ENCODE measurements around the gene ROBO2. TPM values are rescaled to one million over a fixed set of nuclear protein-coding genes. Genes with fewer than 3 reads are reported as not detected.

ROBO2 gene
- total and polyA plus RNA-seq, 5 experiments from 2014 or later: not detected

- peaks cover 6 to 20% (median 10%) of the 10 kb centered on the region in 9 donors for H3K9me3 Mint-ChIP-seq
- POLR2A ChIA-PET: no interaction called here
- H3K36me3 Mint-ChIP-seq: peaks cover 0 to 9% (median 0%) of the 10 kb centered on the region in 3 donors
- no peak overlapping the region for H3K27ac Mint-ChIP-seq
- H3K4me1 Mint-ChIP-seq: no peaks in the 10 kb centered on the region
- DNase-seq (no peak), ATAC-seq (no peak)
- H3K4me3 Mint-ChIP-seq: no peak overlapping the region
- H3K27me3 Mint-ChIP-seq: no peaks in the 10 kb centered on the region
Measured at GRCh38 chr3:77362936-77363335, 323.0 kb downstream of the ROBO2 start.

DNA sequence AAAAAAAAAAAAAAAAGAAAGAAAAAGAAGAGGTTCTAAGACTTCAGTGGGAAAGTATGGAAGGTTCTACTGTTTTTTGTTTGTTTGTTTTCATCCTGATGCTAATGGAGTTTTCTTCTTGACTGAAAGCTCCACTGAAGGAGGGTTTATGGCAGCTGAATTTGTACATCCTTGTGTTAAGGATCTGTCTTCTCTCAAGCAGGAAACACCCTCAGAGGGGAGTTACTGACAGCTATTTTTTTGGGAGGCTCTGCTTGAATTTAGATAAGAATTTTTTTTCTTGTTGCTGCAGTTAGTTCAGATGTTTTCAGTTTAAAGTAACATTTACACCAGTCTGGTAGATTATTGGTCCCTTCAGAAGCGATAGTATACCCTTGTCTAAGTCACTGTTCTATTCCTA, 325.3 kb downstream of the ROBO2 start:
- Mint-ChIP-seq H3K27ac (no peak overlapping the region), H3K9me3 (peaks cover 6 to 25% (median 11%) of the 10 kb centered on the region in 9 donors), H3K27me3 (no peaks in the 10 kb centered on the region), H3K36me3 (peaks cover 0 to 9% (median 0%) of the 10 kb centered on the region in 3 donors), H3K4me3 (no peak overlapping the region), H3K4me1 (no peaks in the 10 kb centered on the region)
- DNase-seq (no peak), ATAC-seq (no peak)
- POLR2A ChIA-PET: no interaction called here

DNA sequence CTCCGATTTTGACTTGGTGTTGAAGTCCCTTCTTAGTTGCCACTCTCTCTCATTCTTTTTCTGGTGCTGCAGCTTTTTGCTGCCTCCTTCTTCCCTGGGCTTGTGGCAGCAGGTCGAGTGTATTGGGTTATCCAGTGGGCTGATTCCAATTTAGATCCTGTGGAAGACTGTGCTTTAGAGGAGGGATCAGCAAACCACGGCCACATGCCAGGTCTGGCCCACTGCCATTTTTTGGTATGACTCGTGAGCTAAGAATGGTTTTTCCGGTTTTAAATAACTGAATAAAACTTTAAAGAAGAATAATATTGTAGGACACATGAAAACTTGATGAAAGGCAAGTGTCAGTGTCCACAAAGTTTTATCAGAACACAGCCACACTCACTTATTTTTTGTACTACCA, 330.5 kb downstream of the ROBO2 start:
- peaks cover 0 to 19% (median 2%) of the 10 kb centered on the region in 9 donors for H3K9me3 Mint-ChIP-seq
- POLR2A ChIA-PET: no interaction called here
- H3K36me3 Mint-ChIP-seq: no peaks in the 10 kb centered on the region
- DNase-seq (no peak), ATAC-seq (no peak)
- no peaks in the 10 kb centered on the region for H3K27me3 Mint-ChIP-seq
- no peak overlapping the region for H3K4me3 Mint-ChIP-seq
- no peak overlapping the region for H3K27ac Mint-ChIP-seq
- H3K4me1 Mint-ChIP-seq: no peaks in the 10 kb centered on the region

DNA sequence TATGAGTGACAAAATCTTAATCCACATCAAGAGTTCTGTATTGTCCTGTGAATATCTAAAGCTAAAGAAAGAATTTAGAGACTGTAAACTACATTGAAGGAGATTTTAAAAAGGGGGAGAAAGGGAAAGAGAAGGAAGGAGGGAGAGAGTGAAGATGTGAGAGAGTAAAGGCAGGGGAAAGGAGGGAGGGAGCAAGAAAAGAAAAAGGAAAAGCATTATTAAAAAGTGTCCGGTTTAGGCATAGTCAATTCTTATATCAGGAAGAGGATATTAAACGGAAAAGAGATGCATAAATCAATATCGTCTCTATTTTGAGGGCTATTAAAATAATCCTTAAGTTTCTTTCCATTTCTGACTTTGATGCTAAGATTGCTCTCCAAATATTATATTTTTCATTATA, 332.1 kb downstream of the ROBO2 start:
- H3K4me3 Mint-ChIP-seq: no peak overlapping the region
- no peak overlapping the region for H3K27ac Mint-ChIP-seq
- no peaks in the 10 kb centered on the region for H3K4me1 Mint-ChIP-seq
- H3K9me3 Mint-ChIP-seq: peaks cover 0 to 26% (median 4%) of the 10 kb centered on the region in 9 donors
- no peaks in the 10 kb centered on the region for H3K27me3 Mint-ChIP-seq
- POLR2A ChIA-PET: no interaction called here
- ATAC-seq (no peak), DNase-seq (no peak)
- H3K36me3 Mint-ChIP-seq: no peaks in the 10 kb centered on the region

DNA sequence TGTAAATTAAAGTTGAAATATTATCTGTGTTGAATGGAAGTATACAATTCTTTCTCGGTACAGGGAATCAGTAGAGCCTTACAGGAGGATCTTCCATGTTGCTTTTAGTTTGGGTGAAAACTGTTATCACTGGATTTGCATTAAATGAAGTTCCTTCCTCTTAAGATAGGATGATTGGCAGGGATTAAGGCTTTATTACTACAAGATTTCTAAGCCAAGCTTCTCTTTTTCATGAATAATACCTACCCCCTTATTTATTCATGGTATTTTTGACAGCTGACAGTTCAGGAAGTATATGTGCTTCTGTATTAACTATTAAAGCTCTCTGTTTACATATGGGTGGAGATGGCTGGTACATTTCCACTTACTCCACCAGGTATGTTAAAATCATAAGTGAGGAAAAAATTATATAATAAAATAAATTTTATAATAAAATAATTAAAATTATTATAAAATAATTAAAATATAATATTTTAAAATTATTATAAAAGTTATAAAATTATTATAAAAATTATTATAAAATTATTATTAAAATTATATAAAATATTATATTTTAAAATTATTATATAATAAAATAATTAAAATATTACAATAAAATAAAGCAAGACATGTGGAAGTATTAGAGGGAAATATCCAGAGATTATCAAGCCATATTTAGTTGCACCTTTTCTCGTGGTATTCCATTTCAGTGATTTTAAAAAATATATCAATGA, 332.9 kb downstream of the ROBO2 start:
- POLR2A ChIA-PET: no interaction called here
- Mint-ChIP-seq H3K4me1 (no peaks in the 10 kb centered on the region), H3K27me3 (no peaks in the 10 kb centered on the region), H3K4me3 (no peak overlapping the region), H3K9me3 (peaks cover 0 to 26% (median 4%) of the 10 kb centered on the region in 9 donors), H3K27ac (no peak overlapping the region), H3K36me3 (no peaks in the 10 kb centered on the region)
- ATAC-seq: no peak
- no peak for DNase-seq

DNA sequence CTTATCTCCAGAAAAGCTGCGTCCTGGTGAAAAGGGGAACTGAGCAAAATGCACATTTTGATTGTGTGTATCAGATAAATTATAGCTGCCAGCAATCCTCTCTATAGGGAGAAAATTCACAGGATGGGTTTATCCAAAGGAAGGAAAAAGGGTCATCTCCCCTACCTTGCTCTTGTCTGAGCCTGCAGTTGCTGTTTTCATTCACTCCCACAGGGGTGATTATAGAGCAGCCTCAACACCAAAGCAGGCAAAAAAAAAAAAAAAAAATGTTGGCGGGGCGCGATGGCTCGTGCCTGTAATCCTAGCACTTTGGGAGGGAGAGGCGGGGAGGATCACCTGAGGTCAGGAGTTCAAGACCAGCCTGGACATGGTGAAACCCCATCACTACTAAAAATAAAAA, 333.7 kb downstream of the ROBO2 start:
- H3K36me3 Mint-ChIP-seq: no peaks in the 10 kb centered on the region
- no peaks in the 10 kb centered on the region for H3K4me1 Mint-ChIP-seq
- H3K27ac Mint-ChIP-seq: no peak overlapping the region
- POLR2A ChIA-PET: no interaction called here
- DNase-seq: no peak
- no peak for ATAC-seq
- no peak overlapping the region for H3K4me3 Mint-ChIP-seq
- peaks cover 0 to 26% (median 4%) of the 10 kb centered on the region in 9 donors for H3K9me3 Mint-ChIP-seq
- no peaks in the 10 kb centered on the region for H3K27me3 Mint-ChIP-seq

DNA sequence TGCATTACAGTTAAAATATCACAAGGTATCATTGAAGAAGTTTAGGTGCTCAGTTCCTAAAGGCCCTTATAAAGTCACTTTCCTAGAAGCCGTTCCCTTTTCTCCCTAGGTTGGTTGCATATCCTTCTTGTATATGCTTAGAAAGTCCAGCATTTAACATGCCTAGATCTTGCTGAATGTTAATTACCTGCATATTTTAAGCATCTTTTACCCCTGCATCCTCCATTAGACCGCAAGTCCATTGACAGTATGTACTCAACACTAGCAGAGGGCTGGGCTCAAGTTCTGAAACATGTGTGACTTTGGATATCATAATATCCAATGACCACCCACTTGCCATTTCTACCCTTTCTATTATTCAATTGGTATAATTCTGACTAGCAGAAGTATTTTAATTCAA, 336.6 kb downstream of the ROBO2 start:
- H3K9me3 Mint-ChIP-seq: peaks cover 0 to 19% (median 7%) of the 10 kb centered on the region in 9 donors
- no peak overlapping the region for H3K27ac Mint-ChIP-seq
- POLR2A ChIA-PET: no interaction called here
- DNase-seq: no peak
- no peak for ATAC-seq
- H3K4me1 Mint-ChIP-seq: no peaks in the 10 kb centered on the region
- H3K27me3 Mint-ChIP-seq: no peaks in the 10 kb centered on the region
- no peaks in the 10 kb centered on the region for H3K36me3 Mint-ChIP-seq
- no peak overlapping the region for H3K4me3 Mint-ChIP-seq

- H3K36me3 Mint-ChIP-seq: no peaks in the 10 kb centered on the region
- peaks cover 0 to 23% (median 11%) of the 10 kb centered on the region in 9 donors for H3K9me3 Mint-ChIP-seq
- POLR2A ChIA-PET: no interaction called here
- no peaks in the 10 kb centered on the region for H3K4me1 Mint-ChIP-seq
- ATAC-seq: no peak
- no peak for DNase-seq
- no peak overlapping the region for H3K4me3 Mint-ChIP-seq
- no peak overlapping the region for H3K27ac Mint-ChIP-seq
- no peaks in the 10 kb centered on the region for H3K27me3 Mint-ChIP-seq
Measured at GRCh38 chr3:77377717-77378116, 337.8 kb downstream of the ROBO2 start.

GRCh38 chr3:77380136-77380535, 340.2 kb downstream of the ROBO2 start:
- DNase-seq (no peak), ATAC-seq (no peak)
- POLR2A ChIA-PET: no interaction called here
- Mint-ChIP-seq H3K27me3 (no peaks in the 10 kb centered on the region), H3K9me3 (peaks cover 0 to 27% (median 11%) of the 10 kb centered on the region in 9 donors), H3K4me3 (no peak overlapping the region), H3K36me3 (no peaks in the 10 kb centered on the region), H3K27ac (no peak overlapping the region), H3K4me1 (no peaks in the 10 kb centered on the region)

DNA sequence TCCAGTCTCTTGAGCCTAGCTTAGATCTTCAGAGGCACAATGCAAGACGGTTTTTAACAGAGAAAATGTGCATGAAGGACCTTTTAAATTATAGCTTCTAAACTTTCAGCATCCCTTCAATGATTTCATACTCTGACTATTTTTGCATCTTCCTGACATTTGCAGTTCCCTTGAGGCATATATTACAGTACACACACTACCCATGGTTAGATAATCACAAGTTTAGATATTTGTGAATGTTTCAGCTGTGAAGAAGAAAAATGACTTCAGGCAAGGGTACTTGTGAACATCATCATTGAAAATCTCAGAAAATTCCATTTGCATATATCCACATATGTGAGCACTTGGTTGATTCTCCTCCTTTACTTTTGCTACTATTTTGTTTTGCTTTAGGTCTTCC, 341.5 kb downstream of the ROBO2 start:
- DNase-seq (no peak), ATAC-seq (no peak)
- Mint-ChIP-seq H3K27me3 (no peaks in the 10 kb centered on the region), H3K27ac (no peak overlapping the region), H3K9me3 (peaks cover 0 to 23% (median 11%) of the 10 kb centered on the region in 9 donors), H3K4me3 (no peak overlapping the region), H3K36me3 (no peaks in the 10 kb centered on the region), H3K4me1 (no peaks in the 10 kb centered on the region)
- POLR2A ChIA-PET: no interaction called here

DNA sequence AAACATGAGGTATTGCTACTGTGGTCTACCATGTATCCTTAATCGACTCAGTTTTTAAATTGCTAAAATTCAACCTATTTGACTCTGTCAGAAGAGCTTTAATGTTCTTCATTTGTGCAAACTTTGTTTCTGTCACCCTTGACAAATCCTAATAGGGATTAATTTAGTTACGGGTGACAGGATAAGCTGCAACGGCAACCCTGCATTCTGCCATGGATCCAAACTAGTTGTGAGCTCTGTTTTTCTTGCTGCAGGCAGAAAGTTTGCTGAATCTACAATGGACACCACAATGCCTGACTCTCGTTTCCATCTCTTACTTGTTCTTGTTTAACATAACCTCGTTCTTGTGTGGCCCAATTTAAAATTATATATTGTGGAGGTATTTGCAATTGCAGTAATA, 352.3 kb downstream of the ROBO2 start:
- H3K4me3 Mint-ChIP-seq: no peak overlapping the region
- H3K36me3 Mint-ChIP-seq: no peaks in the 10 kb centered on the region
- H3K9me3 Mint-ChIP-seq: peaks cover 0 to 25% (median 5%) of the 10 kb centered on the region in 9 donors
- POLR2A ChIA-PET: no interaction called here
- no peaks in the 10 kb centered on the region for H3K4me1 Mint-ChIP-seq
- no peak for DNase-seq
- H3K27me3 Mint-ChIP-seq: no peaks in the 10 kb centered on the region
- no peak for ATAC-seq
- H3K27ac Mint-ChIP-seq: no peak overlapping the region

DNA sequence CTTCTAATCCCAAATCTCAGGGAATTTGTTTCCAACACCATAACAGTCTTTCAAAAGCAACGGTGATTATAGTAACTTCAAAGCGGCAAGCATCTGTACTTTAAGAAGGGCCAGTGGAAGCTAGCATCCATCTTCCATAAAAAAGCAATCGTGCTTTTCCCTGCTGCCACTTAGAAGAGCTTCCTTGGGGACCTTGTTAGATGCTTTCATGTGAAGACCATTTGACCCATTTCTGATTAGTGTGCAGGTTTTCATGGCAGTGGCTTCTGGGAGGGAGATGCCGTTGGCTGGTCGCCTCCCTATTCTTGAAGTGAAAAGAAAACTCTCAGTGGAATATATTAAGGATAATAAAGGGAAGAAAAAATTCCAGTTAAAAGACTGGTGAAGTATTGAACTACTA, 354.1 kb downstream of the ROBO2 start:
- Mint-ChIP-seq H3K36me3 (no peaks in the 10 kb centered on the region), H3K4me3 (no peak overlapping the region), H3K9me3 (peaks cover 0 to 15% (median 4%) of the 10 kb centered on the region in 9 donors), H3K4me1 (no peaks in the 10 kb centered on the region), H3K27me3 (no peaks in the 10 kb centered on the region), H3K27ac (no peak overlapping the region)
- POLR2A ChIA-PET: no interaction called here
- no peak for DNase-seq
- ATAC-seq: no peak

- no peaks in the 10 kb centered on the region for H3K27me3 Mint-ChIP-seq
- no peak for DNase-seq
- H3K4me1 Mint-ChIP-seq: no peaks in the 10 kb centered on the region
- POLR2A ChIA-PET: no interaction called here
- no peak overlapping the region for H3K27ac Mint-ChIP-seq
- no peak for ATAC-seq
- H3K9me3 Mint-ChIP-seq: peaks cover 0 to 8% (median 2%) of the 10 kb centered on the region in 9 donors
- H3K36me3 Mint-ChIP-seq: no peaks in the 10 kb centered on the region
- no peak overlapping the region for H3K4me3 Mint-ChIP-seq
Measured at GRCh38 chr3:77404871-77405270, 365.0 kb downstream of the ROBO2 start.

DNA sequence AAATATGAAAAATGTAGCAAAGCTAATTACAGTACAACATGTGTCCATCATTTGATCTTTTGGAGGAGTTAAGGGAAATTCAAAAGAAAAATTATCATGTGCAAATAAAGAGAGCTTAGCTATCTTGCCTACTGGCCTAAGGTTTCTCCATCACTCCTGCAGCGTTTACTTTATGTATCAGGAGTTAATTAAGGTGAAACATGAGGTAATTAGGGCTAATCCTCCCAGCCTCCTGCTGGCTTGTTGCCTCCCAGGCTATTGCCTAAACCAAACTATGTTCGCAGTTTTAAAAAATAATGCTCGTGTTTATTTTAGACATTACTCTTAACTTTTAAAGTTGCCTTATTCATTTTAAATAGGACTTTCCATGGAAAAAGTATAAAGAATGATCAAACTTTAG, 367.5 kb downstream of the ROBO2 start:
- ATAC-seq (no peak), DNase-seq (no peak)
- no peaks in the 10 kb centered on the region for H3K36me3 Mint-ChIP-seq
- no peak overlapping the region for H3K27ac Mint-ChIP-seq
- H3K9me3 Mint-ChIP-seq: peaks cover 0 to 9% (median 0%) of the 10 kb centered on the region in 9 donors
- no peaks in the 10 kb centered on the region for H3K4me1 Mint-ChIP-seq
- H3K27me3 Mint-ChIP-seq: no peaks in the 10 kb centered on the region
- no peak overlapping the region for H3K4me3 Mint-ChIP-seq
- POLR2A ChIA-PET: no interaction called here

All from naive thymus-derived CD8-positive, alpha-beta T cell (primary cell).